Measurements from ENCODE around the gene TRUB2. TPM values are rescaled to one million over a fixed set of nuclear protein-coding genes. Genes with fewer than 3 reads are reported as not detected.

The TRUB2 gene
- total RNA-seq, 1 experiment from 2014 or later, result 30.2 TPM

DNA sequence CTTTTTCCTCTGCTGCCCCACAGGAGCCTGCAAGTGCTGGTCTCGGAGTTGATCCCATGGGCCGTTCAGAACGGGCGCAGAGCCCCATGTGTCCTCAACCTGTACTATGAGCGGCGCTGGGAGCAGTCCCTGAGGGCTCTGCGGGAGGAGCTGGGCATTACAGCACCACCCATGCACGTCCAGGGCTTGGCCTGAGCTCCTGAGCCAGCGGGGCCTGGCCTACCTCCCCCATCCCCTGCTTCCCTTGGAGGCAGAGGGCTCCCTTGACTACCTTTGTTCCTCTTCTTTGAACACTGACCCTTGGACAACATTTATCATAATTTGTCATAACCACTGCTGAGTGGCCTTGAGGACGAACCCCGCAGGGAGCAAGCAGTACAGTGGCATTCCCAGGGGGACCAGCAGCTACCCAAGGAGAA lies 11.2 kb upstream of the TRUB2 start:
- H3K36me3 ChIP-seq, result no peaks in the 10 kb centered on the region
- no peak overlapping the region for H3K4me3 ChIP-seq
- DNase-seq, result no peak
- no peaks in the 10 kb centered on the region for H3K9me3 ChIP-seq (replicated peaks)
- no peaks in the 10 kb centered on the region for H3K27me3 ChIP-seq
- H3K4me1 ChIP-seq, result no peaks in the 10 kb centered on the region
- H3K27ac ChIP-seq, result no peak overlapping the region

DNA sequence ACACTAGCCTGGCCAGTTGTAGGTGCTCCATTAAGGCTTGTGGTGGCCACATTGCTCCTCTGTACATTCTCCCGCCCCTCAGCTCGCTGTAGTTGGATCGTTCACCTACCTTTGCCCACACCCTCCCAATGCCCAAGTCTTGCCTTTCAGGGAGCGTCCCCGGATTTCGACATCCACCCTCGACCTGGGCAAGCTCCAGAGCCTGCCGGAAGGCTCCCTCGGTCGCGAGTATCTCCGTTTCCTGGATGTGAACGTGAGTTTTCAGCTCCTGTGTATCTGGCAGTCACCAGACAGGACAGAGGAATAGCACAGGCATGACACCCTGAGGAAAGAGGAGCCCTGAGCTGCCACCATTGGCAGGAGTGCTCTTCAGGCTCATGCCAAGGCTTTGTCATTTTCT lies 3.4 kb upstream of the TRUB2 start:
- Histone ChIP-seq H3K36me3 (peaks cover 7% of the 10 kb centered on the region; the same call in 1 of the 2 replicates), H3K27ac (no peak overlapping the region), H3K4me1 (no peaks in the 10 kb centered on the region), H3K27me3 (no peaks in the 10 kb centered on the region), H3K4me3 (no peak overlapping the region), H3K9me3 (replicated peaks) (no peaks in the 10 kb centered on the region)
- DNase-seq, result no peak

DNA sequence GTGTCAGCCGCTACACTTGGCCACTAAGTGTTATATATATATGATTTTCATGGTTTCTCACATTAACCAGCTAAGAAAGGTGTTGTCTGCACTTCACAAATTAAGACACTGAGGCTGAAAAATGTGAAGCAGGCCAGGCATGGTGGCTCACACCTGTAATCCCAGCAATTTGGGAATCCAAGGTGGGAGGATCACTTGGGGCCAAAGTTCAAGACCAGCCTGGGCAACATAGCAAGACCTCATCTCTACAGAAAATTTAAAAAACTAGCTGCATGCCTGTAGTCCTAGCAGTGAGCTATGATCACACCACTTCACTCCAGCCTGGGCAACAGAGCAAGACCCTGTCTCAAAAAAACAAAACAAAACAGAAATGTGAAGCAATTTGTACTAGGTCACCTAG lies 2.2 kb upstream of the TRUB2 start:
- peaks cover 7% of the 10 kb centered on the region; the same call in 1 of the 2 replicates for H3K36me3 ChIP-seq
- no peaks in the 10 kb centered on the region for H3K4me1 ChIP-seq
- no peak overlapping the region for H3K27ac ChIP-seq

DNA sequence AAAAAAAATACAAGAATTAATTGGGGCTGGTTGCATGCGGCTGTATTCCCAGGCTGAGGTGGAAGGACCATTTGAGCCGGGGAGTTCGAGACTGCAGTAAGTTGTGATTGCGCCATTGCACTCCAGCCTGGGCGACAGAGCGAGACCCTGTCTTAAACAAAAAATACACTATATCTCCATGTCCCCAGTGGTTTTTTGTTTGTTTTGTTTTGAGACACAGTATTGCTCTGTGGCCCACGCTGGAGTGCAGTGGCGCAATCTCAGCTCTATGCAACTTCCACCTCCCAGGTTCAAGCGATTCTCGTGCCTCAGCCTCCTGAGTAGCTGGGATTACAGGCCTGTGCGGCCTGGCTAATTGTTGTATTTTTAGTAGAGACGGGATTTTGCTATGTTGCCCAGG lies 1.5 kb upstream of the TRUB2 start:
- DNase-seq, result no peak
- H3K27me3 ChIP-seq, result no peaks in the 10 kb centered on the region
- H3K9me3 ChIP-seq (replicated peaks), result no peaks in the 10 kb centered on the region
- H3K27ac ChIP-seq, result no peak overlapping the region
- peaks cover 7% of the 10 kb centered on the region; the same call in 1 of the 2 replicates for H3K36me3 ChIP-seq
- peak overlapping the region; percentile 69 for H3K4me3 ChIP-seq
- no peaks in the 10 kb centered on the region for H3K4me1 ChIP-seq

More for the DNA sequence above, 2.2 kb upstream of the TRUB2 start:
- Histone ChIP-seq H3K27me3 (no peaks in the 10 kb centered on the region), H3K4me3 (no peak overlapping the region), H3K9me3 (replicated peaks) (no peaks in the 10 kb centered on the region)
- no peak for DNase-seq

DNA sequence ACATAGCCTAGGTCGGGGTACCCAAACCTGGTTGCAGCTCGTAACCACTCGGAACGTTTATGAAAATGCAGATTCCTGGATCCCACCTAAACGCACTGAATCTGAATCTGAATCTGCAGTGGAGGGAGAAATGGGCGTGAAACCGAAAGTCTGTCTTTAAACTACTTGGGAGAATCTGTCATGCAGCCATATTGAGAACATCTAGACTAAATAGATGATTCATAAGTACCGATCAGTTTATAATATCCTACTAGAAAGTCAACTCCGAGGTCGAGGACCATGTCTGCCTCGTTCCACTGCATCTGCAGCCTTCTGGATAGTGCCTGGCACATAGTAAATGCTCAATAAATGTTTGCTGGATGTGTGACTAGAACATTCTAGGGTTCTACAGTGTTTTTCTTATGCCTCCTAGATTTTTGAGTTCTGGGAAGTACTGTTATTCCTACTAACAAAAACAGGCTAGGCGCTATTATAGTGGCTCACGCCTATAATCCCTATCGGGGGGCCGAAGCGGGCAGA lies 1.0 kb upstream of the TRUB2 start:
- H3K27me3 ChIP-seq, result no peaks in the 10 kb centered on the region
- H3K4me3 ChIP-seq, result peak overlapping the region; percentile 69
- no peaks in the 10 kb centered on the region for H3K4me1 ChIP-seq
- peaks cover 7% of the 10 kb centered on the region; the same call in 1 of the 2 replicates for H3K36me3 ChIP-seq
- H3K27ac ChIP-seq, result peak overlapping the region; percentile 71
- DNase-seq, result no peak
- H3K9me3 ChIP-seq (replicated peaks), result no peaks in the 10 kb centered on the region

DNA sequence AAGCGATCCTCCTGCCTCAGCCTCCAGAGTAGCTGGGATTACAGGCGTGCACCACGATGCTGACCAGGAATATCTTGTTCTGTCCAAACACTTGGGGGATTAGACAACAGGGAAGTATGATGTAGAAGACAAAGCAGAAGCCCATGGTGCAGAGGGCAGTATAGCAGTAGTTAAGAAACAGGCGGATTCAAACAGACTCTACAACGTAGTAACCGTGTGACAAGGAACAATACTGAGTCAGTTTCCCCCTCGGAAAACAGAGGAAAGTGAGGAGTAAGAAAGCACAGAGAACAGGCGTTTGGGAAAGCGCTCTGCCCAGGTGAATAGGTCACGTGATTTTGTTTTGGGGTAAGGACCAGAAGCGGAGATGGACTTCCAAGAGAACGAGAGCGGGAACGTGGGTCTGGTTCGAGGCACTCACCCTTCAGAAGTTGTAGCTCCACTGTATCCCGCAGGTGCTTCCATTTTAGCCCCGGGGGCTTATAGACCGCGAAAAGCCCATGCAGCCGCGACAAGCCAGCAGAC lies 306 bp downstream of the TRUB2 start:
- H3K9me3 ChIP-seq (replicated peaks), result no peaks in the 10 kb centered on the region

DNA sequence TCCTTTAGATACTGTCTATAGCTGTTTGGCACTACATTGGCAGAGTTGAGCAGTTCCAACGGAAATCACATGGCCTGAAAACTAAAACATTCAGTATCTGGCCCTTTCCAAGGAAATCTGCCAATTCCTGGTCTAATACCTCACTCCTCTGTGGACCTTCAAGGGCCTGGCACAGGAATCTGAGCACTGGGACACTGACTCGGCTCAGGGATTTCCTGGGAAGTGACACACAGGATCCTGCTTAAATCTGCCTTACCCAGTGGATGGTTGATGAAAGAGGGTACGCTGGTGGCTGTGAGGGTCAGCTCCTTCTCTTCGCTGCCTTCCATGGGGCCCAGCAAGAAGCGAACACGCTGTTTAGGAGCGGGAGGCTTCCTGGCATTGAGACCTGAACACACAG lies 904 bp downstream of the TRUB2 start:
- no peak overlapping the region for H3K27ac ChIP-seq
- no peaks in the 10 kb centered on the region for H3K27me3 ChIP-seq
- no peak for DNase-seq
- H3K36me3 ChIP-seq, result peaks cover 12% of the 10 kb centered on the region
- H3K4me1 ChIP-seq, result no peaks in the 10 kb centered on the region
- no peaks in the 10 kb centered on the region for H3K9me3 ChIP-seq (replicated peaks)
- peak overlapping the region; percentile 69 for H3K4me3 ChIP-seq

More for the DNA sequence above, 306 bp downstream of the TRUB2 start:
- DNase-seq, result no peak
- peaks cover 7% of the 10 kb centered on the region; the same call in 1 of the 2 replicates for H3K36me3 ChIP-seq
- peak overlapping the region; percentile 71; the same call in 1 of the 2 replicates for H3K27ac ChIP-seq
- no peaks in the 10 kb centered on the region for H3K27me3 ChIP-seq
- H3K4me3 ChIP-seq, result peak overlapping the region; percentile 69
- no peaks in the 10 kb centered on the region for H3K4me1 ChIP-seq

DNA sequence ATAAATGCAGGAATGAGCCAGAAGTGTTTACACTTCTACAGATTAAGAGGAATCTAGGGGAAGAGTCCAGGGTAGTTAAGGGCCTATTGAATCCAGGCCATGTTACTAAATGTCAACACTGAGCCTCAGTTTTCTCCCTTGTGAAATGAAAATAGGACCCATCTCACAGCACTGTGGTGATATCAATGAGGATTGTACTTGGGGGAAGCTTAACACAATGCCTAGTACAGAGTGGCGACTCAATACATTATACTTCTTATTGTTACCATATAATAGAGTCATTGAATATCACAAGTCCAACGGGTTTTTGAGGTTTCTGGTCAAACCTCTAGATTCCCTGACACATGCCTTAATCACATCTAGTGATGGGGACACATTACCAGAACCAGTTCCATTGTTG lies 4.6 kb downstream of the TRUB2 start:
- peaks cover 33% of the 10 kb centered on the region for H3K36me3 ChIP-seq

DNA sequence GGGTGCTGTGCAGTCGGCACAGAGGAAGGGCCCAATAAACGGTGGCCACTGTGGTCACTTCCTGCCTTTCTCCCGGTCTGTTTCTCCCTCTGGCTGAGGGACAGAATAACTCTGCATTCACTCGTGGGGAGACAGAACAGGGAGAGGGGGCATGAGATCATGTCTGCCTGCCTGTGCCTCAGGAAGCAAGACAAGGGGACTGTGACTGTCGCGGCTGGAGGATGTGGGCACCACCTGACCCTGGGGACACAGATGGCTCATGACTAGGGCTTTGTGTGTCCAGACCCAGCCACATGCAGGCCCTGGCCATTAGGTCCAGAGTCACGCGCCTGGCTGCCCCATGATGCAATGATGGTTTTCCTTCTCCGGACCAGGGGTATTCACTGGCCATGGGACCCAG lies 5.8 kb downstream of the TRUB2 start:
- Histone ChIP-seq H3K4me3 (no peak overlapping the region), H3K4me1 (no peaks in the 10 kb centered on the region), H3K36me3 (peaks cover 35% of the 10 kb centered on the region), H3K27ac (no peak overlapping the region), H3K9me3 (replicated peaks) (no peaks in the 10 kb centered on the region), H3K27me3 (no peaks in the 10 kb centered on the region)
- no peak for DNase-seq

More for the DNA sequence above, 4.6 kb downstream of the TRUB2 start:
- DNase-seq, result no peak
- no peaks in the 10 kb centered on the region for H3K4me1 ChIP-seq
- no peaks in the 10 kb centered on the region for H3K9me3 ChIP-seq (replicated peaks)
- H3K27ac ChIP-seq, result no peak overlapping the region
- H3K27me3 ChIP-seq, result no peaks in the 10 kb centered on the region
- H3K4me3 ChIP-seq, result no peak overlapping the region

DNA sequence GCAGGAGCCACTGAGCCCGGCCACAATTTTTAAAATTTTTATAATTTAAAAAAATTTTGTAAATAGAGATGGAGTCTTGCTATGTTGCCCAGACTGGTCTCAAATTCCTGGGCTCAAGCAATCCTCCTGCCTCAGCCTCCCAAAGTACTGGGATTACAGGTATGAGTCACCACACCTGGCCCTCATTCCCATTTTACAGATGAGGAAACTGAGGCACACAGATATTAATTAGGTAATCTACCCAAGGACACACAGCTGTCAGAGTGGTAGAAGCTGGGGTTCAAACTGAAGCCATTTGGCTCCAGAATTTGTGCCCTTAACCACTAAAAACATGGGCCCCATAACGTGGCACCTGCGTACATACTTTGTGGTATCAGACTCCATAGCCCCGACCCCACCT lies 7.5 kb downstream of the TRUB2 start:
- no peaks in the 10 kb centered on the region for H3K4me1 ChIP-seq
- no peak overlapping the region for H3K27ac ChIP-seq
- H3K9me3 ChIP-seq (replicated peaks), result no peaks in the 10 kb centered on the region
- H3K36me3 ChIP-seq, result peaks cover 53% of the 10 kb centered on the region
- H3K27me3 ChIP-seq, result no peaks in the 10 kb centered on the region
- DNase-seq, result no peak
- no peak overlapping the region for H3K4me3 ChIP-seq

DNA sequence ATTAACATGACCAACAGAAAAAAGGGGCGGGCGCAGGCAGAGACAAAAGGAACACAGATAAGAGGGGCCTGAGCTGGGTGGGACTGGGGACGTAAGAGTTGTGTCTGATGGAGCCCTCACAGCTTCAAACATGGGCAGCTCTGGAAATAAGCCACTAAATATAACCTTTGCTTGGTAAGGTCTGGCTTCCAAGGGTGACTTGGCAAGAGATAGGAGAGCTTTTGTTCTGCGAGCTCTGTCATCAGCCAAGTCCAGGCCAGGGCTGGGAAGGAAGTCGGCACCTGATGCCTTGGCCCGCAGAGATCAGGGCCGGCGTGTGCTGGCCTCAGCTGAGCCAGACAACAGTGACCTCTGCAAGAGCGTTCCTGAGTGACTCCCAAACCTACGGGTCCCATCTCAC lies 11.8 kb downstream of the TRUB2 start:
- H3K4me1 ChIP-seq, result no peaks in the 10 kb centered on the region
- no peak overlapping the region for H3K27ac ChIP-seq
- no peak for DNase-seq
- no peaks in the 10 kb centered on the region for H3K27me3 ChIP-seq
- H3K9me3 ChIP-seq (replicated peaks), result no peaks in the 10 kb centered on the region
- peaks cover 47% of the 10 kb centered on the region for H3K36me3 ChIP-seq
- no peak overlapping the region for H3K4me3 ChIP-seq

DNA sequence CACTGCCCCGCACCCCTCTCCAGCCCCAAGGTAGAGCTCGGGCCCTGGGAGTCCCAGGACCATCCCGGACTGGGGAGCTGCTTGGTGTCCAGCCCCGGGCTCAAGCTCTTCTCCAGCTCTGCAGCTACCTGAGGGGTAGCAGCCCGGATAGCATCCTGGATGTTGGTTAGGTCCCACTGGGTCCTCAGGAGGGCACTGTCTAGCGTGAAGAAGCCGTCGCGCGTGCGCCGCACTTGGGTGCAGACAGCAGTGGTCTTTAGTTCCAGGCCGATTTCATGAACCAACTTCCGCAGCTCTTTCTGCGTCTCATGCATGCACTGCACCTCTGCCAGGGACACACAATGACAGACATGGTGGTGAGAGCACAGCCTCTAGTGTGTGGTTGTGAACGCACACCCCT lies 12.7 kb downstream of the TRUB2 start:
- no peak overlapping the region for H3K4me3 ChIP-seq

DNA sequence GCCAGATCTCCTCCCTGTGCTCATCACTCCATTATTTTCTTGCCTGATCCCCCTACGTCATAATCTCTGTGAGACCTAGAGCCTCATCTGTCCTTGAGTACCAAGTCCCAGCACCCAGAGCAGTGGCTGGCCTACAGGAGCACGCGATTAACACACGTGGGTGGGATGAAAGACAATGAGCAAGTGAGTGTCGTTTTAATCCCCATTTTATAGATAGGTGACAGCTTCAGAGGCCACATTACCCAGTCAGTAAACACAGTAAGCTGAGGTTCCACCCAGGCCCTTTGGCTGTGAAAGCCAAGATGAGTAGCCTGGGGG lies 17.3 kb downstream of the TRUB2 start:
- Histone ChIP-seq H3K36me3 (peaks cover 18% of the 10 kb centered on the region), H3K27me3 (no peaks in the 10 kb centered on the region), H3K9me3 (replicated peaks) (no peaks in the 10 kb centered on the region), H3K27ac (no peak overlapping the region), H3K4me1 (no peaks in the 10 kb centered on the region), H3K4me3 (no peak overlapping the region)
- DNase-seq, result no peak

More for the DNA sequence above, 12.7 kb downstream of the TRUB2 start:
- peaks cover 38% of the 10 kb centered on the region for H3K36me3 ChIP-seq
- no peaks in the 10 kb centered on the region for H3K27me3 ChIP-seq
- H3K9me3 ChIP-seq (replicated peaks), result no peaks in the 10 kb centered on the region
- no peak overlapping the region for H3K27ac ChIP-seq
- no peaks in the 10 kb centered on the region for H3K4me1 ChIP-seq
- DNase-seq, result no peak

DNA sequence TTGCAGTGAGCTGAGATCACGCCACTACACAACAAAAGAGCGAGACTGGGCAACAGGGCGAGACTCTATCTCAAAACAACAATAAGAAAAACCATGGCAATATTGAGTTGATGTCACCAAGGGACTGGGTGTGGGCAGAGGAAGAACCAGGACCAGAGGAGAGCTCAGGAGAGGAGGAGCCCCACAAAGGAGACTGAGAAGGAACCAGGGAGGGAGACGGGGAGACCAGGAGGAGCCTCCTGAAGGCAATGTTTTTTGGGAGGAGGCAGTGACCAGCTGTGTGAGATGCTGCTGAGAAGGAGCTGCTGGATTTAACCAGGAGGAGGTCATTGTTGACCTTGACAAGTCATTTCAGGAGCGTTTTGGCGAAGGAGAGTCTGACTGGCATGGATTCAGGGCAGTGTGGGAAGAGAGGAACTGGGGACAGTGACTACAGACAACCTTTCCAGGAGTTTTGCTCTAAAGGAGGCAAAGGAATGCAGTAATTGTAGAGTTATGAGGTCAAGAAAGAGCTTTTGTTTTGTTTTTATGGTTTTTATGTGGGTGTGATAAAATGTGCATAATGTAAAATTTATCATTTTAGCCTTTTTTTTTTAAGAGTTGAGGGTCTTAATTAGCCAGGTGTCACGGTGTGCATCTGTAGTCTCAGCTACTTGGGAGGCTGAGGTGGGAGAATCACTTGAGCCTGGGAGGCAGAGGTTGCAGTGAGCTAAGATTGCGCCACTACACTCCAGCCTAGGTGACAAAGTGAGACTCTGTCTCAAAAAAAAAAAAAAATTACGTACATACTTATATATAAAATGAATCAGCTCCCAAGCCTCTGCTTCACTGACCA lies 17.9 kb downstream of the TRUB2 start:
- H3K27ac ChIP-seq, result no peak overlapping the region
- no peak overlapping the region for H3K4me3 ChIP-seq
- H3K9me3 ChIP-seq (replicated peaks), result no peaks in the 10 kb centered on the region
- H3K36me3 ChIP-seq, result peaks cover 12% of the 10 kb centered on the region
- no peaks in the 10 kb centered on the region for H3K27me3 ChIP-seq
- no peak for DNase-seq
- no peaks in the 10 kb centered on the region for H3K4me1 ChIP-seq

DNA sequence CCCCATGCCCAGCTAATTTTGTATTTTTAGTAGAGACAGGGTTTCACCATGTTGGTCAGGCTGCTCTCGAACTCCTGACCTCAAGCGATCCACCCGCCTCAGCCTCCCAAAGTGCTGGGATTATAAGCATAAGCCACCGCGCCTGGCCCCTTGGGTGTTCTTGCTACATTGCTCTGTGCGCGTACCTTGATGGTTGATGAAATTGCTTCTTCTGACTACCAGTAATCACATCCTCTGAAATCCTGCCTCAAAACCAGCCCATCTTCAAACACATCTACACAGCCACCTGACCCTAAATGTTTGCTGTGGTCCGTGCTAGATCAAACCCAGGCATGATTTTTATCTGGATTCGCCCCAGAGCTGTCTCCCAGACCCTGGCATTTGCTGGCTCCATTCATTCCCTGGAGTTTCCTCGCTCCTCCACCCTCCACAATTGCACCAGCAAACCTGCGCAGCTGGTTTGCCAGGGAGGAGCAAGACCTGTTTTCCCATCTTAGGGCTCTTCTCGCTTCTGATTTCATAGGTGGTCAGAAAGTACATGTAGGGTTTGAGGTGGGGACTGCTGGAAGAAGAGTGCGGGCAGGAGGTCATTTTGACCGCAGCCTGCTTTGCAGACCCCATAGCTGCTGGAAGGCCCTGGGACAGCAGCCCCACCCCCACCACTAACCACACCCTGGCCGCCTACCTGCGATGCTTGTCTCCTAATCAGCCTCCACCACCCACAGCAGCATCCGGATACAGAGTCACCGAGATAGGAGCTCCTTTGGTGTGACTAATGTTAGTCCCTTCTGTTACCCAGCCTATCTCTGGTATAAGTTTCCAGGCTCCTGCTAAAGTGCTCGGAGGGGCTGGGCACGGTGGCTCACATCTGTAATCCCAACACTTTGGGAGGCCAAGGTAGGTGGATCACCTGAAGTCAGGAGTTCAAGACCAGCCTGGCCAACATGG lies 23.4 kb downstream of the TRUB2 start:
- Histone ChIP-seq H3K27me3 (no peaks in the 10 kb centered on the region), H3K4me3 (no peak overlapping the region), H3K27ac (no peak overlapping the region), H3K4me1 (peaks cover 19% of the 10 kb centered on the region), H3K9me3 (replicated peaks) (no peaks in the 10 kb centered on the region), H3K36me3 (no peaks in the 10 kb centered on the region)
- DNase-seq, result no peak
